CD4-positive, alpha-beta T cell (primary cell): ENCODE data around the gene ADARB2. TPM values are rescaled to one million over a fixed set of nuclear protein-coding genes. Genes with fewer than 3 reads are reported as not detected.

Experiments used
- ATAC-seq: fragments of 200-7000 bp; cut with Tn5 transposase; one replicate; pipeline ENCODE4 v1.10.0; 2022; ENCODE audit warnings: mild to moderate bottlenecking; ENCODE audit not compliant: poor library complexity
- CTCF ChIA-PET: fragments of 350-600 bp; sonication (Branson Sonifier 250); formaldehyde crosslinking; loops from one replicate; lab custom pipeline; 2021; ENCODE audit warnings: antibody characterized with exemption, inconsistent platforms; lab: Charles Lee
- POLR2A ChIA-PET: fragments of 350-600 bp; sonication (Branson Sonifier 250); formaldehyde crosslinking; loops from one replicate; lab custom pipeline; 2021; ENCODE audit warnings: antibody characterized with exemption, inconsistent platforms; lab: Charles Lee
- DNase-seq, 14 experiments: peaks; one replicate each; pipeline ENCODE4 v3.0.0-alpha.2; 2013 to 2020; ENCODE audit warnings: mixed read lengths in 2 of 14
- H3K27ac ChIP-seq, 2 donors: one replicate each; pipeline versions ENCODE4 v1.5.1 to v1.7.0; 2013; ENCODE audit warnings: low read length in 2 of 2, low read depth in 1 of 2, mild to moderate bottlenecking in 1 of 2
- H3K27me3 ChIP-seq, 2 experiments: 1 replicate in 1 of 2; 2 replicates in 1 of 2; pipeline versions ENCODE4 v1.6.1 to v1.7.0; 2013; ENCODE audit warnings: low read length in 2 of 2, control low read depth in 1 of 2, mild to moderate bottlenecking in 1 of 2, moderate library complexity in 1 of 2; ENCODE audit not compliant: insufficient read depth in 2 of 2, control insufficient read depth in 1 of 2
- H3K36me3 ChIP-seq: one replicate; pipeline ENCODE4 v1.6.1; 2013; ENCODE audit warnings: low read length, control low read depth; ENCODE audit not compliant: insufficient read depth
- H3K4me1 ChIP-seq: one replicate; pipeline ENCODE4 v1.6.1; 2013; ENCODE audit warnings: low read length, control low read depth; ENCODE audit not compliant: insufficient read depth
- H3K4me3 ChIP-seq: one replicate; pipeline ENCODE4 v1.5.1; 2013; ENCODE audit warnings: mild to moderate bottlenecking, low read length, moderate library complexity
- H3K9me3 ChIP-seq, 2 experiments: 1 replicate in 1 of 2; 2 replicates in 1 of 2; pipeline versions ENCODE4 v1.6.1 to v1.7.0; 2013; ENCODE audit warnings: low read length in 2 of 2, mild to moderate bottlenecking in 2 of 2, control low read depth in 1 of 2, moderate library complexity in 1 of 2; ENCODE audit not compliant: control insufficient read depth in 1 of 2, insufficient read depth in 1 of 2
- H3K27ac Mint-ChIP-seq: one replicate; pipeline ENCODE4 v1.8.0; 2020; ENCODE audit warnings: mixed read lengths
- H3K27me3 Mint-ChIP-seq: one replicate; pipeline ENCODE4 v1.8.0; 2021; ENCODE audit warnings: mixed read lengths
- H3K36me3 Mint-ChIP-seq: one replicate; pipeline ENCODE4 v1.8.0; 2021; ENCODE audit warnings: low read depth, mixed read lengths
- H3K4me1 Mint-ChIP-seq: one replicate; pipeline ENCODE4 v1.8.0; 2021; ENCODE audit warnings: low read depth, mixed read lengths
- H3K4me3 Mint-ChIP-seq: one replicate; pipeline ENCODE4 v1.8.0; 2020; ENCODE audit warnings: mild to moderate bottlenecking, mixed read lengths
- H3K9me3 Mint-ChIP-seq: one replicate; pipeline ENCODE4 v1.8.0; 2020; ENCODE audit warnings: mixed read lengths
- CTCF ChIP-seq: fragments of 200-600 bp; IDR thresholded peaks from one replicate; pipeline ENCODE4 v1.8.0; 2022; ENCODE audit warnings: antibody characterized with exemption, mild to moderate bottlenecking
- intact Hi-C, 2 experiments: fragments of 100-400 bp; cut with DNase I in 1 of 2; cut with micrococcal nuclease in 1 of 2; formaldehyde crosslinking; loops; one replicate each; pipeline versions ENCODE4 v1.15.1 to v1.9.0; 2023 to 2025; cut with DNase I, micrococcal nuclease
- total RNA-seq, 174 experiments: library from RNA in 2 of 174; stranded (reverse) in 2 of 174; gene quantifications; one replicate each; pipeline ENCODE4 v1.2.3 and lab custom pipeline; 2021 to 2026

The ADARB2 gene
- total RNA-seq, 2 experiments from 2014 or later, result 0.14 TPM; not detected in 1

GRCh38 chr10:1544929-1545328 is 192.4 kb downstream of the ADARB2 start:
- no peak for TF ChIP-seq CTCF
- no peak overlapping the region for H3K4me3 Mint-ChIP-seq
- POLR2A ChIA-PET, result no interaction called here
- DNase-seq (no peak), ATAC-seq (no peak)
- no peak overlapping the region for H3K4me3 ChIP-seq
- no peaks in the 10 kb centered on the region for H3K27me3 Mint-ChIP-seq
- no peaks in the 10 kb centered on the region for H3K36me3 ChIP-seq
- intact Hi-C loops, result no loop called here
- CTCF ChIA-PET, result no interaction called here
- H3K9me3 Mint-ChIP-seq, result no peaks in the 10 kb centered on the region
- no peaks in the 10 kb centered on the region for H3K4me1 ChIP-seq
- H3K4me1 Mint-ChIP-seq, result no peaks in the 10 kb centered on the region
- H3K27ac Mint-ChIP-seq, result no peak overlapping the region
- no peaks in the 10 kb centered on the region for H3K27me3 ChIP-seq
- no peaks in the 10 kb centered on the region for H3K36me3 Mint-ChIP-seq
- peaks cover 0 to 35% of the 10 kb centered on the region in 2 experiments for H3K9me3 ChIP-seq
- no peak overlapping the region for H3K27ac ChIP-seq

- no peaks in the 10 kb centered on the region for H3K4me1 Mint-ChIP-seq
- H3K9me3 ChIP-seq, result peaks cover 0 to 28% of the 10 kb centered on the region in 2 experiments
- H3K27me3 ChIP-seq, result no peaks in the 10 kb centered on the region
- intact Hi-C loops, result no loop called here
- POLR2A ChIA-PET, result no interaction called here
- H3K36me3 ChIP-seq, result no peaks in the 10 kb centered on the region
- H3K4me3 Mint-ChIP-seq, result no peak overlapping the region
- no peak overlapping the region for H3K27ac ChIP-seq
- DNase-seq, result no peak
- no peaks in the 10 kb centered on the region for H3K27me3 Mint-ChIP-seq
- no peaks in the 10 kb centered on the region for H3K9me3 Mint-ChIP-seq
- H3K4me3 ChIP-seq, result no peak overlapping the region
- no peak for ATAC-seq
- no peaks in the 10 kb centered on the region for H3K36me3 Mint-ChIP-seq
- TF ChIP-seq CTCF, result no peak
- H3K4me1 ChIP-seq, result no peaks in the 10 kb centered on the region
- CTCF ChIA-PET, result no interaction called here
- no peak overlapping the region for H3K27ac Mint-ChIP-seq
Measured at GRCh38 chr10:1544209-1544673, 193.1 kb downstream of the ADARB2 start.

- Histone ChIP-seq H3K4me1 (no peaks in the 10 kb centered on the region), H3K27me3 (no peaks in the 10 kb centered on the region), H3K36me3 (no peaks in the 10 kb centered on the region), H3K4me3 (no peak overlapping the region), H3K9me3 (peaks cover 0 to 23% of the 10 kb centered on the region in 2 experiments), H3K27ac (no peak overlapping the region)
- ATAC-seq, result no peak
- intact Hi-C loops, result no loop called here
- Mint-ChIP-seq H3K9me3 (no peaks in the 10 kb centered on the region), H3K27me3 (no peaks in the 10 kb centered on the region), H3K4me3 (no peak overlapping the region), H3K27ac (no peak overlapping the region), H3K4me1 (no peaks in the 10 kb centered on the region), H3K36me3 (no peaks in the 10 kb centered on the region)
- TF ChIP-seq CTCF, result no peak
- CTCF ChIA-PET, result interaction anchor here (0.8 kb wide), 1 partner anchor 97 kb away, joined by 3 read pairs; no protein-coding TSS in a partner anchor
- POLR2A ChIA-PET, result no interaction called here
- no peak for DNase-seq
Measured at GRCh38 chr10:1543596-1543995, 193.7 kb downstream of the ADARB2 start.
